IMR-90 (cell line): ENCODE measurements around the gene PDIA4. TPM values are rescaled to one million over a fixed set of nuclear protein-coding genes. Genes with fewer than 3 reads are reported as not detected.

Experiments
- ATAC-seq: fragments of 200-7000 bp; cut with Tn5 transposase; 2 replicates; pipeline ENCODE4 v1.9.1; 2020; ENCODE audit warnings: low read depth, mild to moderate bottlenecking, moderate library complexity
- BruUV-seq: library from RNA; stranded (reverse); fragments of 400-500 nt; replicated peaks from 2 replicates; lab custom pipeline; 2021; lab: Mats Ljungman, UMichigan
- CTCF ChIA-PET: fragments of 300-600 bp; formaldehyde crosslinking; extraction: SDS; loops from one replicate; lab custom pipeline; 2021; ENCODE audit warnings: antibody characterized with exemption; lab: Yijun Ruan, JAX
- POLR2A ChIA-PET: fragments of 300-600 bp; sonication (Branson Sonifier 250); formaldehyde crosslinking; loops from one replicate; lab custom pipeline; 2022; ENCODE audit warnings: antibody characterized with exemption; ENCODE audit not compliant: unreplicated experiment; lab: Charles Lee
- DNase-seq: peaks from one replicate; pipeline ENCODE4 v3.0.0; 2013
- H2AFZ ChIP-seq: replicated peaks from 2 replicates; pipeline ENCODE3; 2013; ENCODE audit warnings: low read length, mild to moderate bottlenecking; ENCODE audit not compliant: poor library complexity
- H2AK5ac ChIP-seq: 2 replicates; pipeline ENCODE4 v1.6.1; 2013; ENCODE audit warnings: low read depth, low read length, inconsistent platforms
- H2AK9ac ChIP-seq: replicated peaks from 2 replicates; pipeline ENCODE3; 2013; ENCODE audit warnings: mild to moderate bottlenecking, low read depth, low read length, moderate library complexity; ENCODE audit not compliant: poor library complexity
- H2BK120ac ChIP-seq: 2 replicates; pipeline ENCODE4 v1.6.1; 2013; ENCODE audit warnings: low read depth, low read length, inconsistent platforms
- H2BK15ac ChIP-seq: 3 replicates; pipeline ENCODE4 v1.6.1; 2013; ENCODE audit warnings: low read depth, low read length, inconsistent platforms
- H2BK20ac ChIP-seq: 2 replicates; pipeline ENCODE4 v1.6.1; 2013; ENCODE audit warnings: low read depth, mild to moderate bottlenecking, inconsistent platforms, low read length, moderate library complexity
- H2BK5ac ChIP-seq: 2 replicates; pipeline ENCODE4 v1.6.1; 2013; ENCODE audit warnings: mild to moderate bottlenecking, low read depth, low read length, inconsistent platforms; ENCODE audit not compliant: poor library complexity, severe bottlenecking
- H3K14ac ChIP-seq: replicated peaks from 2 replicates; pipeline ENCODE4 v1.6.1; 2013; ENCODE audit warnings: low read depth, low read length, inconsistent platforms
- H3K18ac ChIP-seq: 2 replicates; pipeline ENCODE4 v1.6.1; 2013; ENCODE audit warnings: low read depth, low read length, control low read depth
- H3K23ac ChIP-seq: 2 replicates; pipeline ENCODE4 v1.6.1; 2013; ENCODE audit warnings: low read depth, low read length, inconsistent platforms
- H3K27ac ChIP-seq: 2 replicates; pipeline ENCODE4 v1.5.1; 2013; ENCODE audit warnings: mild to moderate bottlenecking, control low read depth, low read length; ENCODE audit not compliant: insufficient read depth
- H3K27me3 ChIP-seq: 2 replicates; pipeline ENCODE4 v1.6.1; 2013; ENCODE audit warnings: low read length; ENCODE audit not compliant: control insufficient read depth, insufficient read depth
- H3K36me3 ChIP-seq: 2 replicates; pipeline ENCODE4 v1.6.1; 2013; ENCODE audit warnings: low read length, mixed read lengths; ENCODE audit not compliant: control insufficient read depth, insufficient read depth
- H3K4ac ChIP-seq: 2 replicates; pipeline ENCODE4 v1.6.1; 2013; ENCODE audit warnings: low read depth, low read length, inconsistent platforms
- H3K4me1 ChIP-seq: 2 replicates; pipeline ENCODE4 v1.6.1; 2013; ENCODE audit warnings: low read length, mixed read lengths; ENCODE audit not compliant: control insufficient read depth, insufficient read depth
- H3K4me2 ChIP-seq: 2 replicates; pipeline ENCODE4 v1.6.1; 2013; ENCODE audit warnings: low read depth, mild to moderate bottlenecking, control low read depth, low read length, moderate library complexity
- H3K4me3 ChIP-seq: 2 replicates; pipeline ENCODE4 v1.5.1; 2013; ENCODE audit warnings: low read depth, mild to moderate bottlenecking, control low read depth, low read length, moderate library complexity; ENCODE audit not compliant: insufficient read depth
- H3K56ac ChIP-seq: 2 replicates; pipeline ENCODE4 v1.6.1; 2013; ENCODE audit warnings: low read length, inconsistent platforms; ENCODE audit not compliant: insufficient read depth; ENCODE audit errors: extremely low read depth
- H3K79me1 ChIP-seq, 2 experiments: 2 replicates each; pipeline ENCODE4 v1.6.1; 2013; ENCODE audit warnings: low read length in 2 of 2, inconsistent platforms in 1 of 2, low read depth in 1 of 2
- H3K9ac ChIP-seq: 2 replicates; pipeline ENCODE4 v1.6.1; 2013; ENCODE audit warnings: low read depth, low read length, control low read depth
- H3K9me1 ChIP-seq: 2 replicates; pipeline ENCODE4 v1.6.1; 2013; ENCODE audit warnings: low read length, inconsistent platforms; ENCODE audit not compliant: insufficient read depth
- H3K9me3 ChIP-seq: 2 replicates; pipeline ENCODE4 v1.6.1; 2013; ENCODE audit warnings: low read length; ENCODE audit not compliant: control insufficient read depth, insufficient read depth
- H4K20me1 ChIP-seq: 2 replicates; pipeline ENCODE4 v1.6.1; 2013; ENCODE audit warnings: low read length, inconsistent platforms; ENCODE audit not compliant: insufficient read depth
- H4K5ac ChIP-seq: 2 replicates; pipeline ENCODE4 v1.6.1; 2013; ENCODE audit warnings: mild to moderate bottlenecking, low read depth, low read length, control low read depth
- H4K8ac ChIP-seq, 2 experiments: 2 replicates each; pipeline ENCODE4 v1.6.1; 2013; ENCODE audit warnings: low read depth in 2 of 2, low read length in 2 of 2, control low read depth in 1 of 2, inconsistent platforms in 1 of 2
- H4K91ac ChIP-seq: 2 replicates; pipeline ENCODE4 v1.6.1; 2013; ENCODE audit warnings: low read depth, low read length, inconsistent platforms; ENCODE audit not compliant: insufficient read depth
- BHLHE40 ChIP-seq: fragments of 150-350 bp; IDR thresholded peaks from 2 replicates; pipeline ENCODE4 v1.6.1; 2016; ENCODE audit warnings: mild to moderate bottlenecking, low read depth, low read length
- CEBPB ChIP-seq: IDR thresholded peaks from 2 replicates; pipeline ENCODE4 v1.6.1; 2012; ENCODE audit warnings: low read depth, low read length, improper control_type of control experiment
- CHD1 ChIP-seq: IDR thresholded peaks from 2 replicates; pipeline ENCODE4 v1.6.1; 2012; ENCODE audit warnings: low read depth, low read length, improper control_type of control experiment
- FOS ChIP-seq: fragments of 150-350 bp; IDR thresholded peaks from 2 replicates; pipeline ENCODE4 v1.6.1; 2016; ENCODE audit warnings: low read depth, low read length
- MAFK ChIP-seq: IDR thresholded peaks from 2 replicates; pipeline ENCODE4 v1.6.1; 2012; ENCODE audit warnings: low read depth, low read length, improper control_type of control experiment
- MAZ ChIP-seq: IDR thresholded peaks from 2 replicates; pipeline ENCODE4 v1.6.1; 2012; ENCODE audit warnings: low read depth, mild to moderate bottlenecking, low read length, improper control_type of control experiment, moderate library complexity, borderline replicate concordance
- MXI1 ChIP-seq: IDR thresholded peaks from 2 replicates; pipeline ENCODE4 v1.6.1; 2012; ENCODE audit warnings: low read depth, mild to moderate bottlenecking, low read length, moderate library complexity, borderline replicate concordance
- NFE2L2 ChIP-seq: fragments of 150-350 bp; IDR thresholded peaks from 2 replicates; pipeline ENCODE4 v1.6.1; 2016; ENCODE audit warnings: low read depth, mild to moderate bottlenecking, low read length
- POLR2A ChIP-seq: IDR thresholded peaks from 2 replicates; pipeline ENCODE4 v1.6.1; 2012; ENCODE audit warnings: mild to moderate bottlenecking, low read depth, low read length
- RAD21 ChIP-seq: IDR thresholded peaks from 2 replicates; pipeline ENCODE4 v1.6.1; 2012; ENCODE audit warnings: low read length, improper control_type of control experiment
- RCOR1 ChIP-seq: IDR thresholded peaks from 2 replicates; pipeline ENCODE4 v1.6.1; 2012; ENCODE audit warnings: mild to moderate bottlenecking, low read length, improper control_type of control experiment; ENCODE audit not compliant: insufficient replicate concordance
- RFX5 ChIP-seq: IDR thresholded peaks from 2 replicates; pipeline ENCODE4 v1.8.0; 2012; ENCODE audit warnings: low read depth, mild to moderate bottlenecking, low read length, moderate library complexity
- SMC3 ChIP-seq: fragments of 150-350 bp; IDR thresholded peaks from 2 replicates; pipeline ENCODE4 v1.6.1; 2016; ENCODE audit warnings: low read depth, mild to moderate bottlenecking, antibody characterized with exemption, low read length, moderate library complexity
- WGBS, 2 experiments: methylation state at CpG; one replicate each; pipeline versions ENCODE4 v1.1.5 to v1.1.7; 2013; ENCODE audit warnings: missing lambda C conversion rate in 2 of 2; ENCODE audit not compliant: insufficient read length in 1 of 2; ENCODE audit errors: extremely low coverage in 2 of 2; 5-methylcytosine and 5-hydroxymethylcytosine counted together
- dilution Hi-C: fragments of 300-500 bp; cut with HindIII; formaldehyde crosslinking; loops from one replicate; pipeline ENCODE4 v1.14.3; 2018; ENCODE audit warnings: low sequenced_read_pairs; ENCODE audit not compliant: unreplicated experiment
- in situ Hi-C: fragments of 300-500 bp; cut with MboI; formaldehyde crosslinking; loops from 3 replicates; pipeline ENCODE4 v1.14.3; 2019; ENCODE audit warnings: low sequenced_read_pairs, inconsistent platforms, mixed read lengths
- intact Hi-C: fragments of 100-400 bp; cut with micrococcal nuclease; formaldehyde crosslinking; loops from 2 replicates; pipeline ENCODE4 v1.10.0; 2022
- polyA plus RNA-seq, 3 experiments: library from polyadenylated mRNA; depleted of rRNA; stranded (reverse); fragments of >200 nt; gene quantifications; 2 replicates each; pipeline ENCODE4 v1.2.3, GENCODE V29; 2012; ENCODE audit warnings: low replicate concordance in 1 of 3
- total RNA-seq: library from RNA; depleted of rRNA; stranded (reverse); fragments of >200 nt; gene quantifications from 2 replicates; pipeline ENCODE4 v1.2.3, GENCODE V29; 2012
- TF ChIP-seq, protein P1 (sequence below): fragments of 150-350 bp; IDR thresholded peaks from 2 replicates; pipeline ENCODE4 v1.6.1; 2016; ENCODE audit warnings: low read depth, mild to moderate bottlenecking, low read length, moderate library complexity, borderline replicate concordance
- TF ChIP-seq, protein P2 (sequence below): conservative IDR thresholded peaks from 2 replicates; pipeline ENCODE4 v1.5.1; 2012; ENCODE audit warnings: mild to moderate bottlenecking, low read depth, low read length, improper control_type of control experiment
- TF ChIP-seq, protein P3 (sequence below): fragments of 150-350 bp; IDR thresholded peaks from 2 replicates; pipeline ENCODE4 v1.6.1; 2017; ENCODE audit warnings: mild to moderate bottlenecking, antibody characterized with exemption, low read length, low read depth

The PDIA4 gene
- total and polyA plus RNA-seq, 2 of the 4 experiments (the other 2 are of a cell fraction): 241 to 304 TPM

DNA sequence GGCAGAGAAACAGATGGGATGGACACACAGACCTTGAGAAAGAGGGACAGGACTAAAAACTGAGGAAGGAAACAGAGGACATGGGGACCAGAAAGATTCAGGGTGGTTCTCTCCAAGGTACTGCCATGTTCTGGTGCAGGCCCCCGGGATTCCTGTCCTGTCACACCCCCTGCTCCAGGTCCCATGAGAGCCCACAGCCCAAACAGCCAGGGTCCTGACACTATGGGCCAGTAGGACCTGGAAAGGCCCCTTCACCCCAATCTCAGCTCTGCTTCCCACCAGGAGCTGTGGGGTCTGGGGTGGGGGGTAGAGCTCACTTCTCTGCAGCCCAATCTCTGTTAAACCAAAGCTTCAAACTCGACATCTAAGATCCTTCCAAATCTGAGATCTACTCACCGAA lies 21.2 kb downstream of the PDIA4 start:
- intact Hi-C loops: no loop called here
- Histone ChIP-seq H4K91ac (no peak overlapping the region), H3K9me1 (no peaks in the 10 kb centered on the region), H3K79me1 (peaks cover 0 to 14% of the 10 kb centered on the region in 2 experiments; a peak in 1 of 4 replicates), H3K27ac (no peak overlapping the region), H3K18ac (no peak overlapping the region), H4K5ac (no peak overlapping the region), H3K27me3 (no peaks in the 10 kb centered on the region), H2BK5ac (no peak overlapping the region), H3K4me1 (no peaks in the 10 kb centered on the region), H2AK9ac (no peak overlapping the region), H4K8ac (no peak overlapping the region), H2AFZ (no peak overlapping the region), H3K23ac (no peak overlapping the region), H4K20me1 (no peaks in the 10 kb centered on the region; the same call in 1 of the 2 replicates), H2BK120ac (no peak overlapping the region), H2BK20ac (no peak overlapping the region), H3K4me2 (no peak overlapping the region), H3K56ac (no peak overlapping the region), H2AK5ac (no peak overlapping the region), H3K4me3 (no peak overlapping the region), H3K9me3 (no peaks in the 10 kb centered on the region), H3K14ac (no peak overlapping the region), H2BK15ac (no peak overlapping the region), H3K36me3 (peaks cover 58% of the 10 kb centered on the region), H3K4ac (no peak overlapping the region), H3K9ac (no peak overlapping the region)
- POLR2A ChIA-PET: no interaction called here
- ATAC-seq: no peak
- TF ChIP-seq MAZ (no peak), POLR2A (no peak), FOS (no peak), RFX5 (no peak), BHLHE40 (no peak), RAD21 (no peak), NFE2L2 (no peak), CHD1 (no peak), MAFK (no peak), RCOR1 (no peak), MXI1 (no peak), SMC3 (no peak), CEBPB (no peak)
- TF ChIP-seq, protein P1, sequence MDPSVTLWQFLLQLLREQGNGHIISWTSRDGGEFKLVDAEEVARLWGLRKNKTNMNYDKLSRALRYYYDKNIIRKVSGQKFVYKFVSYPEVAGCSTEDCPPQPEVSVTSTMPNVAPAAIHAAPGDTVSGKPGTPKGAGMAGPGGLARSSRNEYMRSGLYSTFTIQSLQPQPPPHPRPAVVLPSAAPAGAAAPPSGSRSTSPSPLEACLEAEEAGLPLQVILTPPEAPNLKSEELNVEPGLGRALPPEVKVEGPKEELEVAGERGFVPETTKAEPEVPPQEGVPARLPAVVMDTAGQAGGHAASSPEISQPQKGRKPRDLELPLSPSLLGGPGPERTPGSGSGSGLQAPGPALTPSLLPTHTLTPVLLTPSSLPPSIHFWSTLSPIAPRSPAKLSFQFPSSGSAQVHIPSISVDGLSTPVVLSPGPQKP: no peak
- TF ChIP-seq, protein P2, sequence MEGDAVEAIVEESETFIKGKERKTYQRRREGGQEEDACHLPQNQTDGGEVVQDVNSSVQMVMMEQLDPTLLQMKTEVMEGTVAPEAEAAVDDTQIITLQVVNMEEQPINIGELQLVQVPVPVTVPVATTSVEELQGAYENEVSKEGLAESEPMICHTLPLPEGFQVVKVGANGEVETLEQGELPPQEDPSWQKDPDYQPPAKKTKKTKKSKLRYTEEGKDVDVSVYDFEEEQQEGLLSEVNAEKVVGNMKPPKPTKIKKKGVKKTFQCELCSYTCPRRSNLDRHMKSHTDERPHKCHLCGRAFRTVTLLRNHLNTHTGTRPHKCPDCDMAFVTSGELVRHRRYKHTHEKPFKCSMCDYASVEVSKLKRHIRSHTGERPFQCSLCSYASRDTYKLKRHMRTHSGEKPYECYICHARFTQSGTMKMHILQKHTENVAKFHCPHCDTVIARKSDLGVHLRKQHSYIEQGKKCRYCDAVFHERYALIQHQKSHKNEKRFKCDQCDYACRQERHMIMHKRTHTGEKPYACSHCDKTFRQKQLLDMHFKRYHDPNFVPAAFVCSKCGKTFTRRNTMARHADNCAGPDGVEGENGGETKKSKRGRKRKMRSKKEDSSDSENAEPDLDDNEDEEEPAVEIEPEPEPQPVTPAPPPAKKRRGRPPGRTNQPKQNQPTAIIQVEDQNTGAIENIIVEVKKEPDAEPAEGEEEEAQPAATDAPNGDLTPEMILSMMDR: no peak
- TF ChIP-seq, protein P3, sequence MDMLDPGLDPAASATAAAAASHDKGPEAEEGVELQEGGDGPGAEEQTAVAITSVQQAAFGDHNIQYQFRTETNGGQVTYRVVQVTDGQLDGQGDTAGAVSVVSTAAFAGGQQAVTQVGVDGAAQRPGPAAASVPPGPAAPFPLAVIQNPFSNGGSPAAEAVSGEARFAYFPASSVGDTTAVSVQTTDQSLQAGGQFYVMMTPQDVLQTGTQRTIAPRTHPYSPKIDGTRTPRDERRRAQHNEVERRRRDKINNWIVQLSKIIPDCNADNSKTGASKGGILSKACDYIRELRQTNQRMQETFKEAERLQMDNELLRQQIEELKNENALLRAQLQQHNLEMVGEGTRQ: no peak
- in situ Hi-C loops: no loop called here
- DNase-seq: no peak
- BruUV-seq: no TSS peak
- WGBS, 2 experiments: no CpG with 5 or more reads among the region's 3 CpGs
- dilution Hi-C loops: no loop called here
- CTCF ChIA-PET: interaction anchor here (0.5 to 1.0 kb wide), 2 partner anchors 53 to 59 kb away, joined by 4 to 5 read pairs; no protein-coding TSS in a partner anchor
